HEK293 (cell line): ENCODE measurements around the gene SLFN12L.

Source experiments
- CTCF ChIA-PET: fragments of 350-600 bp; formaldehyde crosslinking; extraction: SDS; loops from one replicate; lab custom pipeline; 2021; ENCODE audit warnings: antibody characterized with exemption; lab: Yijun Ruan, JAX
- POLR2A ChIA-PET: fragments of 300-600 bp; formaldehyde crosslinking; extraction: SDS; loops from one replicate; lab custom pipeline; 2020; ENCODE audit warnings: antibody characterized with exemption, inconsistent platforms; lab: Yijun Ruan, JAX
- H3K27ac ChIP-seq: fragments of 200-500 bp; sonication (Bioruptor generic); 2 replicates; pipeline ENCODE4 v1.5.1; 2014; ENCODE audit warnings: low read depth, low read length, control low read depth, inconsistent platforms; ENCODE audit errors: extremely low read depth
- H3K36me3 ChIP-seq, 2 experiments: fragments of 200-500 bp in 1 of 2; sonication (Bioruptor generic) in 1 of 2; 1 replicate in 1 of 2; 2 replicates in 1 of 2; pipeline ENCODE4 v1.5.1; 2014 to 2017; ENCODE audit warnings: inconsistent platforms in 2 of 2, low read length in 2 of 2; ENCODE audit not compliant: control insufficient read depth in 2 of 2, insufficient read depth in 1 of 2
- H3K4me1 ChIP-seq: fragments of 200-500 bp; sonication (Bioruptor generic); 2 replicates; pipeline ENCODE4 v1.5.1; 2014; ENCODE audit warnings: mild to moderate bottlenecking, low read length, inconsistent platforms; ENCODE audit not compliant: control insufficient read depth, insufficient read depth
- H3K4me3 ChIP-seq: 2 replicates; pipeline ENCODE4 v1.5.1; 2011; ENCODE audit warnings: low read depth, mild to moderate bottlenecking, control low read depth, low read length, moderate library complexity
- H3K9me3 ChIP-seq: fragments of 200-500 bp; sonication (Bioruptor generic); 2 replicates; pipeline ENCODE4 v1.5.1; 2014; ENCODE audit warnings: low read depth, low read length, inconsistent platforms; ENCODE audit not compliant: control insufficient read depth, insufficient read depth
- FEZF1 ChIP-seq: fragments of 450-650 bp; formaldehyde crosslinking; IDR thresholded peaks from 2 replicates; pipeline ENCODE4 v1.5.1; 2016; ENCODE audit warnings: missing biosample characterization, missing genetic modification characterization
- KLF1 ChIP-seq: fragments of 450-650 bp; formaldehyde crosslinking; IDR thresholded peaks from 2 replicates; pipeline ENCODE4 v1.5.1; 2016; ENCODE audit warnings: missing biosample characterization, missing genetic modification characterization
- MYNN ChIP-seq: fragments of 450-650 bp; formaldehyde crosslinking; IDR thresholded peaks from 2 replicates; pipeline ENCODE4 v1.5.1; 2016; ENCODE audit warnings: missing biosample characterization, missing genetic modification characterization, borderline replicate concordance
- WT1 ChIP-seq: fragments of 450-650 bp; formaldehyde crosslinking; IDR thresholded peaks from 2 replicates; pipeline ENCODE4 v1.5.1; 2016; ENCODE audit warnings: missing biosample characterization, missing genetic modification characterization
- ZBTB17 ChIP-seq: fragments of 450-650 bp; formaldehyde crosslinking; IDR thresholded peaks from 2 replicates; pipeline ENCODE4 v1.5.1; 2016; ENCODE audit warnings: missing biosample characterization, missing genetic modification characterization
- ZBTB6 ChIP-seq: fragments of 450-650 bp; formaldehyde crosslinking; IDR thresholded peaks from 2 replicates; pipeline ENCODE4 v1.5.1; 2017; ENCODE audit warnings: missing biosample characterization, missing genetic modification characterization
- ZEB2 ChIP-seq: fragments of 450-650 bp; formaldehyde crosslinking; IDR thresholded peaks from 2 replicates; pipeline ENCODE4 v1.5.1; 2016; ENCODE audit warnings: missing biosample characterization, missing genetic modification characterization
- ZNF174 ChIP-seq: fragments of 450-650 bp; formaldehyde crosslinking; IDR thresholded peaks from 2 replicates; pipeline ENCODE4 v1.5.0; 2017; ENCODE audit warnings: missing biosample characterization, mild to moderate bottlenecking, missing genetic modification characterization
- ZNF19 ChIP-seq: fragments of 450-650 bp; formaldehyde crosslinking; IDR thresholded peaks from 2 replicates; pipeline ENCODE4; 2016; ENCODE audit warnings: missing biosample characterization, missing genetic modification characterization, low read depth
- ZNF280D ChIP-seq: fragments of 450-650 bp; formaldehyde crosslinking; IDR thresholded peaks from 2 replicates; pipeline ENCODE4 v1.5.1; 2016; ENCODE audit warnings: missing biosample characterization, missing genetic modification characterization
- ZNF341 ChIP-seq: fragments of 450-650 bp; formaldehyde crosslinking; IDR thresholded peaks from 2 replicates; pipeline ENCODE4; 2016; ENCODE audit warnings: low read depth, missing biosample characterization, missing genetic modification characterization
- ZNF426 ChIP-seq: fragments of 450-650 bp; formaldehyde crosslinking; IDR thresholded peaks from 2 replicates; pipeline ENCODE4 v1.5.1; 2017; ENCODE audit warnings: missing biosample characterization, missing genetic modification characterization, mild to moderate bottlenecking, inconsistent platforms, moderate library complexity
- ZNF488 ChIP-seq: fragments of 450-650 bp; formaldehyde crosslinking; IDR thresholded peaks from 2 replicates; pipeline ENCODE4 v1.5.1; 2016; ENCODE audit warnings: missing biosample characterization, missing genetic modification characterization
- ZNF658 ChIP-seq: fragments of 450-650 bp; formaldehyde crosslinking; IDR thresholded peaks from 2 replicates; pipeline ENCODE4; 2016; ENCODE audit warnings: missing biosample characterization, missing genetic modification characterization
- ZNF701 ChIP-seq: fragments of 450-650 bp; formaldehyde crosslinking; IDR thresholded peaks from 2 replicates; pipeline ENCODE4 v1.5.1; 2016; ENCODE audit warnings: missing biosample characterization, missing genetic modification characterization
- ZNF768 ChIP-seq: fragments of 450-650 bp; formaldehyde crosslinking; IDR thresholded peaks from 2 replicates; pipeline ENCODE4 v1.5.1; 2018; ENCODE audit warnings: missing biosample characterization, mild to moderate bottlenecking, missing genetic modification characterization
- ZNF785 ChIP-seq: fragments of 450-650 bp; formaldehyde crosslinking; IDR thresholded peaks from 2 replicates; pipeline ENCODE4 v1.5.1; 2016; ENCODE audit warnings: missing biosample characterization, missing genetic modification characterization
- ZNF837 ChIP-seq: fragments of 450-650 bp; formaldehyde crosslinking; IDR thresholded peaks from 2 replicates; pipeline ENCODE4 v1.5.1; 2016; ENCODE audit warnings: missing biosample characterization, missing genetic modification characterization
- ZXDB ChIP-seq: fragments of 450-650 bp; formaldehyde crosslinking; IDR thresholded peaks from 2 replicates; pipeline ENCODE4 v1.5.1; 2016; ENCODE audit warnings: missing biosample characterization, missing genetic modification characterization
- TF ChIP-seq, protein P1 (sequence below): fragments of 450-650 bp; formaldehyde crosslinking; IDR thresholded peaks from 2 replicates; pipeline ENCODE4 v1.5.1; 2016; ENCODE audit warnings: missing biosample characterization, missing genetic modification characterization, low read depth
- TF ChIP-seq, protein P2 (sequence below): fragments of 450-650 bp; formaldehyde crosslinking; IDR thresholded peaks from 2 replicates; pipeline ENCODE4 v1.5.1; 2016; ENCODE audit warnings: missing biosample characterization, missing genetic modification characterization

Gene SLFN12L

DNA sequence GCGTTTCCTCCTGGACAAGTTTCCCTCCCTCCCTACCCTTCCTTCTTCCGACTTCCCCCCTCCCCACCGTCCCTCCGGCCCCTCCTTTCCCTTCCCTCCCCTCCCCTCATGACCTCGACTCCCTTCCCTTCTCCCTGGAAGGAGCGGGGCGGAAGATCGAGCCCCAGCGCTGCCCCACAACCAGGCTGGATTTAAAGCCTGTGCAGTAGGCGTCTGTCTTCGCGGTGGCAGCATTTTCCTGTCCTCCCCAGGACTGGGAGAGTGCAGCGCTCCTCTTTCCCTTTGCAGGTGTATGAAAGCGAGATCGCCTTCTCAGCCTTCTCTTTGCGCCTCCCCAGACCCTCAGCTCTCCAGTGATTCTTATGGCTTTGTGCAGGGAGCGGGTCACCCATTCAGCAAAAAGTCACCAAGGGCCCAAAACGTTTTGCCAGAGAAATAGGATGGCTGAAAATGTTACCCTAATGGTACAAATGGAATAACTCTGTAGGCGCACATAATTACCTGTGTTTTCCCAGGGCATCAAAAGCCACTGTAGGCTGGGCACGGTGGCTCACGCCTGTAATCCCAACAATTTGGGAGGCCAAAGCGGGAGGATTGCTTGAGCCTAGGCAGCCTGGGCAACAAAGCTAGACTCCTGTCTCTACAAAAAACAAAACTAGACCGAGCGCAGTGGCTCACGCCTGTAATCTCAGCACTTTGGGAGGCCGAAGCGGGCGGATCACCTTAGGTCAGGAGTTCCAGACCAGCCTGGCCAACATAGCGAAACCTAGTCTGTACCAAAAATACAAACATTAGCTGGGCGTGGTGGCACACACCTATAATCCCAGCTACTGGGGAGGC, 40.8 kb downstream of the SLFN12L start (continued):
- no peak for TF ChIP-seq ZNF488 (tag by site-specific recombination)
- TF ChIP-seq ZNF658 = no peak

- H3K9me3 ChIP-seq = peaks cover 2% of the 10 kb centered on the region; the same call in 1 of the 2 replicates
- CTCF ChIA-PET = no interaction called here
- TF ChIP-seq, protein P1, sequence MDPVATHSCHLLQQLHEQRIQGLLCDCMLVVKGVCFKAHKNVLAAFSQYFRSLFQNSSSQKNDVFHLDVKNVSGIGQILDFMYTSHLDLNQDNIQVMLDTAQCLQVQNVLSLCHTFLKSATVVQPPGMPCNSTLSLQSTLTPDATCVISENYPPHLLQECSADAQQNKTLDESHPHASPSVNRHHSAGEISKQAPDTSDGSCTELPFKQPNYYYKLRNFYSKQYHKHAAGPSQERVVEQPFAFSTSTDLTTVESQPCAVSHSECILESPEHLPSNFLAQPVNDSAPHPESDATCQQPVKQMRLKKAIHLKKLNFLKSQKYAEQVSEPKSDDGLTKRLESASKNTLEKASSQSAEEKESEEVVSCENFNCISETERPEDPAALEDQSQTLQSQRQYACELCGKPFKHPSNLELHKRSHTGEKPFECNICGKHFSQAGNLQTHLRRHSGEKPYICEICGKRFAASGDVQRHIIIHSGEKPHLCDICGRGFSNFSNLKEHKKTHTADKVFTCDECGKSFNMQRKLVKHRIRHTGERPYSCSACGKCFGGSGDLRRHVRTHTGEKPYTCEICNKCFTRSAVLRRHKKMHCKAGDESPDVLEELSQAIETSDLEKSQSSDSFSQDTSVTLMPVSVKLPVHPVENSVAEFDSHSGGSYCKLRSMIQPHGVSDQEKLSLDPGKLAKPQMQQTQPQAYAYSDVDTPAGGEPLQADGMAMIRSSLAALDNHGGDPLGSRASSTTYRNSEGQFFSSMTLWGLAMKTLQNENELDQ (tag by site-specific recombination) = no peak
- no peak for TF ChIP-seq ZXDB (tag by site-specific recombination)
- TF ChIP-seq MYNN = no peak
- no peak for TF ChIP-seq ZNF341 (tag by site-specific recombination)
- TF ChIP-seq WT1 = no peak
- TF ChIP-seq ZBTB17 (tag by site-specific recombination) = no peak
- TF ChIP-seq ZNF785 (tag by site-specific recombination) = no peak
- TF ChIP-seq ZNF701 (tag by site-specific recombination) = no peak
- TF ChIP-seq ZNF280D (tag by site-specific recombination) = no peak
- no peak for TF ChIP-seq ZEB2
- TF ChIP-seq FEZF1 (tag by site-specific recombination) = no peak
- TF ChIP-seq, protein P2, sequence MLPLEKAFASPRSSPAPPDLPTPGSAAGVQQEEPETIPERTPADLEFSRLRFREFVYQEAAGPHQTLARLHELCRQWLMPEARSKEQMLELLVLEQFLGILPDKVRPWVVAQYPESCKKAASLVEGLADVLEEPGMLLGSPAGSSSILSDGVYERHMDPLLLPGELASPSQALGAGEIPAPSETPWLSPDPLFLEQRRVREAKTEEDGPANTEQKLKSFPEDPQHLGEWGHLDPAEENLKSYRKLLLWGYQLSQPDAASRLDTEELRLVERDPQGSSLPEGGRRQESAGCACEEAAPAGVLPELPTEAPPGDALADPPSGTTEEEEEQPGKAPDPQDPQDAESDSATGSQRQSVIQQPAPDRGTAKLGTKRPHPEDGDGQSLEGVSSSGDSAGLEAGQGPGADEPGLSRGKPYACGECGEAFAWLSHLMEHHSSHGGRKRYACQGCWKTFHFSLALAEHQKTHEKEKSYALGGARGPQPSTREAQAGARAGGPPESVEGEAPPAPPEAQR (tag by site-specific recombination) = no peak
- no peak for TF ChIP-seq ZNF837
- no peak for TF ChIP-seq KLF1
- TF ChIP-seq ZNF426 = no peak
- no peak for TF ChIP-seq ZNF19 (tag by site-specific recombination)
- TF ChIP-seq ZNF768 (tag by site-specific recombination) = no peak
- no peak for TF ChIP-seq ZNF174 (tag by site-specific recombination)
- no peak for TF ChIP-seq ZBTB6 (tag by site-specific recombination)
These were observed 44.4 kb downstream of the SLFN12L start for GRCh38 chr17:35493040-35493439.

More at GRCh38 chr17:35493040-35493439, 44.4 kb downstream of the SLFN12L start:
- Histone ChIP-seq H3K4me1 (0 out of 2 replicates have a peak, but pooled peaks cover 2% of the 10 kb centered on the region), H3K4me3 (no peak overlapping the region), H3K27ac (no peak overlapping the region), H3K36me3 (no peaks in the 10 kb centered on the region)
- POLR2A ChIA-PET = no interaction called here
